NCI-H2227 (cell line): ENCODE measurements around the gene RAP1GAP.
A peak's percentile ranks its signal among the peaks of the same experiment; 100 is the strongest.

ENCODE experiments used
- DNase-seq: peaks from one replicate; lab custom pipeline; 2025; ENCODE audit not compliant: unreplicated experiment; lab: John Stamatoyannopoulos, UW

RAP1GAP gene

DNA sequence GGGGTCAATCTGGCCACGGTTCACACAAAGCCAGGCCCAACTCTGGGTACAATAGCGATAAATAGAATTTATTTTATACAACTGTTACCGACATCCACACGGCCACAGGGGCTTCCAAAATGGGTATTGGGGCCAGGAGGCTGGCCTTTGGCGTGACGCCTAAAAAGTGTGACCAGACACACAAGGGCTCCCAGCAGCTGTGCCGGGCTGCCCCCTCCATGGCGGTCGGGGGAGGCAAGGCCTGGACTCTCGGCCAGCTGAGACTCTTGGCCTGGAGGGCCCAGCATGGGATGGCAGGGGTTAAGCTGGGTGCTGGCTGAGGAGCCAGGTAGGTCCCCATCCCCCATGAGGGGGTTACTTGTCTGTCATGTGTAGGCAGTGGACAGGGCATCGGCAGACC lies 73.0 kb downstream of the RAP1GAP start:
- no peak for DNase-seq

GRCh38 chr1:21594935-21595897 lies 73.9 kb downstream of the RAP1GAP start:
- peak; percentile 72 for DNase-seq

GRCh38 chr1:21594501-21594900 lies 74.7 kb downstream of the RAP1GAP start:
- DNase-seq: no peak

DNA sequence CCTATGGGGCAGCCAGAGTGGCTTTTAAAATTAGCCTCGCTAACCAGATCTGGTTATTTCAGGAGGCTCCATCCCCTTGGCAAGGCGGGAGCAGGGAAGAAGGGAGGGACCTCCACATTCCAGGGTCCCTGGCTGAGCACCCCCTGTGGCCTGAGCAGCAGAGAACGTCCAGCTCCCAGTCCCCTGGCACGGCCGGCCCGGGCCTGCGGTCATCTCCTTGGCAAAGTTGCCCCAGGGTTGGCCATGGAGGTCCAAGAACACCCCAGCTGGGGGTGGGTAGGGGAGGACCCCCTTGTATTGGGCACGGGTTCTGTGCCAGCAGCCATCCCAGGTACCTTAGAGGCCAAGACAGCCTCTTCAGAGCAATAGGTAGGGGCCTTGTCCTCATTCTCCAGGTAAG lies 75.9 kb downstream of the RAP1GAP start:
- no peak for DNase-seq

- no peak for DNase-seq
These were observed 76.9 kb downstream of the RAP1GAP start for GRCh38 chr1:21592086-21592865.

DNA sequence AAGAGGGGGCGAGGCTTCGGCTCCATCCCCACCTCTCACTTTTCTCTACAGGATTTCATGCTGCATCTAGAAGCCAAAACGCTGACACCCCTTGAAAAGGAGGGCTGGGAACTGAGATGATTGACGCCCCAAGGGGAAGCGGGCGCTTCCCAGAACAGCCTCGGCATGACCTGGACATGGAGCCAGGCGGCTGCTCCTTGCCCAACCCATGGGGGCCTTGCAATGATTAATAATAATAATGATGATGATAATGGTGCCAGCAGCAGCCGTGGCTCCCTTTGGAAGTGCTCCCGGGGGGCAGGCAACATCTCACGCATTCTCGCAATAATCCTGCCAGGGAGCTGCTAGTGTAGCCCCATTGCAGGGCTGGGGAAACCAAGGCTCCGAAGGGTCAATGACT lies 78.2 kb downstream of the RAP1GAP start:
- DNase-seq: no peak

DNA sequence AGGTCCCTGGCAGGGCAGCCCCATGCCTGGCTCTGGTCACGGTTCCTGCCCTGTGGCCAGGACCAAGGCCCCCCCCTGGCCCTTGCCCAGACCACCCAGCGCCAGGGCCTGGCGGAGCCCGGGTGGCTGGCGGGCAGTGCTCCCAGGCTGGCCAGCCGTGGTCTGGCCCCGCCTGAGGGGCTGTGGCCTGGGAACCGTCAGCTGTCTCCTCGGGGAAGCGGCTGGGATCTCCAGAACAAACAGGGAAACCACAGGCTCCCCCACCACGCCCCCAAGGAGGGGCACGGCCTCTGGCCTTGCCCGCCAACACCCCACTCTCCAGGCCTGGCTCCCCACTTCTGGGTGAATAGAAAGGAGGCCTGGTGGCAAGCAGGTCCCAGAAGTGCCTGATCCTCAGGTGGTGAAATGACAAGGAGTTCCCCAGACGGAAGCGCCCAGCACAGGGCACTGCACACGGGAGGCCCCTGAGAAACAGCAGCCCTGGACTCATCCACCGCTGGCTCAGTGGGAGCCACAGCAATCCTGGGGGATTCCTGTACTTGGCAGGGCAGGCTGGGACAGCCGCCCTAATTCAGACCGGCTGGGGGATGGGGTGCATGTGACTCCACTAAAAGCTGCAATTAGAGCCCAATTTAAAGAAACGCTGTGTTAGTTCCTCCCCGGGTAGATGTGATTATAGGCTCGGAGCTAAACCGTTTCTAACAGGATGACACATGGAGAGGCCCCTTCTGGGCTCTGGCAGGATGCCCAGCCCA lies 78.9 kb downstream of the RAP1GAP start:
- DNase-seq: peak; percentile 93

DNA sequence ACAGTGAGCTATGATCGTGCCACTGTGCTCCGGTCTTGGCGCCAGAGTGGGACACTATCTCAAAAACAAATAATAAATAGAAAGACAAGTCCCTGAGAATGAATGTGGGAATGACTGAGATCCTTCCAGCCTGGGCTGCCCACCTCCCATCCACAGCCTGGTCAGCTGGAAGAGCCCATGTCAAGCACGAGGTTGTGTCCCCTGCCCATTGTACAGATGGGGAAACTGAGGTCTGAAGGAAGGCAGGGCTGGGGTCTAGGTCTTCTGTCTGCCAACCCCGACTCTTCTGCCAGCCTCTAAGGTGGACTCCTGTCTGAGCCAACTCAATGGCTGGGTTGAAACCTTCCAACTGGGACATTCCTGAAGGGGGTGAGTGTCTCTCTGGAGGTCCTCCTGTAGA lies 79.5 kb downstream of the RAP1GAP start:
- DNase-seq: no peak

DNA sequence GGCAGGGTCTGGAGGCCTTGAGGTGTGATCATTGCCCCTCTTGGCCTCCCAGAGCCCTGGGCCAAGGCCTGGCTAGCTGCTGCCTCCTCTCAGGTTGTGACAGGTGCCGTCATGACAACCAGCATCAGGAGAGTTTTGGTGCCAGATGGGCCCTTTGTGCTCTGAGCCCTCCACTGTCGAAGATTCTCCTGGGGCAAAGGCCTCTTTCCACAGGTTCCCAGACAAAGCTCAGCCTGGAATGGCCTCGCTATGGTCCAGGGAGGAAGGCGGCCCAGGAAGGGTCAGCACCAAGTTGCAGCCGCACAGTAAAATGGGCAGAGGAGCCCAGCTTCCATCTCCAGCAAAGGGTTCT lies 81.6 kb downstream of the RAP1GAP start:
- peak; percentile 18 for DNase-seq

DNA sequence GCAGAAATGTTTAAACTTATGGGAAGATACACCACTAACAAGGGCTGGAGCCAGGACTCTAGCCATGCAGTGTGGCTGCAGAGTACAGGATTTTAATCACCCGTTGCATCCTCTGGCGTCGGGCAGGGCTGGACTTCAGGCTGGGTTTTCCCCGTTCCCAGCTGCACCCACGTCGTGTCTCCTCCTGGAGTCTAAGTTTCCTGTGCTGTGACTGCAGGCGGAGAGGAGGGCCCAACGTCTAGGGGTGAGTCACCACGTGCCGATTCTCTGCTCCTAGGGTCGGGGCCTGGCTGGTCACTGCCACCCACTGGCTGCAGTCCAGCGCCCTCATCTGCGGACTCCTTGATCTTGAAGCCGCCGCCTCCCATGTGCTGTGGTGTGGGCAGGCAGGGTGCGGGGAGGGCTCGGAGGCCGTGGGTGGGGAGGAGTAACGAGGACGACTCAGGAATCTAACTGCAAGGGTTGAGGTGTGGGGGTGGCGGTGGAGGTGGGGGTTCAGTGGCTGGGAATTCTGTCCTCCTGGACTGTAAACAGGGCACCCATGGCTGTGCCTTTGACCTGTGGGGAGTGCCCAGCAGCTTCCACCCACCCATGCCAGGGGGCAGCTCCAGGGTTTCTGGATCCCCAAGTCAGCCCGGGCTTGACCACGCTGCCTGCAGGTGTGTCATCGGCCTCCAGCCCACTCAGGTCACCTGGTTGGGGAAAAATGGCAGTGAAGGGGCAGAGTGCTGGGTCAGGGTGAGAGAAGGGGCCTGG lies 82.1 kb downstream of the RAP1GAP start:
- no peak for DNase-seq

DNA sequence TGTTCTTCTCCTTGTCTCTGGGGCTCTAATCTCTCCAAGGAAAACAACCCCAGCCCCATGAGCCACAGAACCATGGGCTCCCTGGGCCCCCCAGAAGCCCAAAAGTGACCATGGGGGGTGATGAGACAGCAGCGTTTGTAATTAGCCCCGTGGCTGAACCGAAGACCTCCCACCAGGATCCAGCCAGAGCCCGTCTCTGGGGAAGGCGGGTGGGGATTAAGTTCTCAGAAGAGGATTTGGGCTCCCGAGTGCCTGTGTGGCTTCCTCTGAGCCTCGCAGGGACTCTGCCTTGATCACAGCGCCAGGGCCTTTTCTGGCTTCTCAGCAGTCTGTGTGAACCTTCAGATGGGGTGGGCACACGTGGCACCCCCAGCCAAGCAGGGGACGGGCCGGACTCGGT lies 82.9 kb downstream of the RAP1GAP start:
- DNase-seq: no peak

GRCh38 chr1:21585037-21585436 lies 84.1 kb downstream of the RAP1GAP start:
- DNase-seq: no peak

GRCh38 chr1:21584096-21584495 lies 85.1 kb downstream of the RAP1GAP start:
- no peak for DNase-seq

DNA sequence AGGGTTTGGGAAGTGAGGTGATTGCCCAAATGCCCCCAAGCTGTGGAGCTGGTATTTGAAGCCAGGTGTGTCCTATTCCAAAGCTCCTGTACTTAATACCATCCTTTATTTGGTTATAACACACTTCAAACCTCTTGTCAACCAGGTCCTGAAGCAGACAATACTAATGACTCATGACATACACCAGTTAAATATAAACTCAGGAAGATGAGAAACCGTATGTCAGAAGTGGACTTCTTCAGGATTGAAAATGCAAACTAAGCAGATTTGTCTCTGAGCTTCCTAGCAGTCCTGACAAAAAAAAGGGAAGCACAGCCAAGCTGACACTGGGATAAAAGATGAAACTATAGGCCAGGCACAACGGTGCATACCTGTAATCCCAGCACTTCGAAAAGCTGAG lies 89.4 kb downstream of the RAP1GAP start:
- no peak for DNase-seq

DNA sequence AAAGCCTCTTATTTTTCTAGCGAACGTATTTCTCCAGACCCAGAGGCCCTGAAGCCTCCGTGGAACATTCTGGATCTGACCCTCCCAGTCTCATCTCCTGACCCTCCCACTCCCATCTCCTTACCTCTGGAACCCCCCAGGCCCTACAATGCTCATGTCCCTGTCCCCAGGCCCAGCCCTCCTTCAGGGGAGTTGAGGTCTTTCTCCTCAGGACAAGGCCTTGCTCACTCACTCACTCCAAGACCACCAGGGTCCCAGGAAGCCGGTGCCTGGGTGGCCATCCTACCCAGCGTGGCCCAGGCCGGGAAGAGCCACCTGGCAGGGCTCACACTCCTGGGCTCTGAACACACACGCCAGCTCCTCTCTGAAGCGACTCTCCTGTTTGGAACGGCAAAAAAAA lies 91.2 kb downstream of the RAP1GAP start:
- no peak for DNase-seq

DNA sequence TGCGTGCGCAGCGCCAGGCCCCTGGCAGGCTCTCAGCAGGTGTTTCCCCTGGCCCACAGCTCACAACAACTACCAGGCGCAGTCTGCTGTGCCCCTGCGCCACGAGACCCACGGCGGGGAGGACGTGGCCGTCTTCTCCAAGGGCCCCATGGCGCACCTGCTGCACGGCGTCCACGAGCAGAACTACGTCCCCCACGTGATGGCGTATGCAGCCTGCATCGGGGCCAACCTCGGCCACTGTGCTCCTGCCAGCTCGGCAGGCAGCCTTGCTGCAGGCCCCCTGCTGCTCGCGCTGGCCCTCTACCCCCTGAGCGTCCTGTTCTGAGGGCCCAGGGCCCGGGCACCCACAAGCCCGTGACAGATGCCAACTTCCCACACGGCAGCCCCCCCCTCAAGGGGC lies 91.8 kb downstream of the RAP1GAP start:
- DNase-seq: no peak

DNA sequence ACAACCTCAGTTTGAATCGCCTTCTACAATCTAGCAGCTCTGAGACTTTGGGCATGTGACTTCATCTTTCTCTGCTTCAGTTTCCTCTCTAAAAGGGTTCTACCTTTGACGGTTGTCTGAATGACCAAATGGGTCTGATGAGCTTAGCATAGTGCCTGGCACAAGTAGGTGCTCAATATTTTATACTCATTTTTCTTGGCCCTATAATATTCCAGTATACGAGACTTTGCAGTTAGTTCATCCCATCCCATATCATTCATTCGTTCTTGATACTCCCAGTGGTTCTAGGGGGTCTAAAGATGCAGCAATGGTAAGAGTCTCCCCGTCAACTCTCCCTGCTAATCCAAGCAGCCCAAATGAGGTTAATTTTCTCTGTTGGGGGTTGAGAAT lies 92.4 kb downstream of the RAP1GAP start:
- no peak for DNase-seq

GRCh38 chr1:21576031-21576797 lies 92.9 kb downstream of the RAP1GAP start:
- no peak for DNase-seq

DNA sequence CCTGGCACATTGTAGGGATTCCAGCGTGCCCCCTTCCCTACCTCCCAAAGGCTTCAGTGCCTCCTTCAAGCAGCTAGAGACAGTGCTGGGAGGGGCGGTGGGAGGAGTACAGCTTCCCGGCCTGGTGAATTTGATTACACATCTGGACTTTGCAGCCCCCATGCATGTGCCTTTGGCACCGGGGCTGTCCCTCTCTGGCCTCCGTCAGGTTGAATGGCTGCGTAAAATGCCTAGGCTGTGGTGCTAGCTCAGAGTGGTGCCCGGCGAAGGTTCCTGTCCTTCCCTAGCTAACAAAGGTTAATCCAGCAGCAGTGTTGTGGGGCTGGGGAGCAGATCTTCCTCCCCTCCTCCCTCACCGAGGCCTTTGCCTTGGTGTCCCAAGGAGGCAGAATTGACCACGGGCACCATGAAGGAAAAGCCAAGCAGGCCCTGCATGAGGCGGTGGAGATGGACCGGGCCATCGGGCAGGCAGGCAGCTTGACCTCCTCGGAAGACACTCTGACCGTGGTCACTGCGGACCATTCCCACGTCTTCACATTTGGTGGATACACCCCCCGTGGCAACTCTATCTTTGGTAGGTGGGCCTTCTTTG lies 93.7 kb downstream of the RAP1GAP start:
- DNase-seq: no peak
